ENCODE data around the gene SH3PXD2A. TPM values are rescaled to one million over a fixed set of nuclear protein-coding genes. Genes with fewer than 3 reads are reported as not detected.

SH3PXD2A gene
- total RNA-seq, 1 experiment from 2014 or later, result 54.9 TPM

DNA sequence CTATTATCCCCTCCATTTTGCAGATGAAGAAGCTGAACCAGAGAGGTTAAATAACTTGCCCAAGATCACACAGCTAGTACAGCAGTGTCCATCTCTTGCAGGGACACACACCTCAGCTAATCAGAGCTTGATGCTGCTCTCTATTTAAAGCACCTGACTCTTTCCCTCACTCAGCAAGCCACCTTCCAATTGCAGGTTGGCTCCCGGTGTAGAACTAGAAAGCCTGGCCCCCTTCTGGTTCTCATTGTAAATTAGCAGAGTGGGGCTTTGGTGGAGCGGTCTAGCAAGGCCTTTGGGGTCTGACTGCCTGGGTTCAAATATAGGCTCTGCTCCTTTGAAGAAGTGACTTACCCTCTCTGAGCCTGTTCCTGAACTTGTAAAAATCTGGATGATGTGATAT is 185.4 kb downstream of the SH3PXD2A start:
- intact Hi-C loops (cut with micrococcal nuclease; ENCODE audit: unreplicated experiment), result no loop called here
- BruUV-seq (replicated peaks), result no TSS peak
- no peaks in the 10 kb centered on the region for H3K36me3 ChIP-seq (ENCODE audit: insufficient read depth, low read length, poor library complexity, severe bottlenecking)
- H3K9me3 ChIP-seq (ENCODE audit: low read depth, low read length, poor library complexity, severe bottlenecking), result no peaks in the 10 kb centered on the region
- no peak overlapping the region for H3K27ac ChIP-seq (ENCODE audit: low read depth, low read length, poor library complexity, severe bottlenecking)
- no peaks in the 10 kb centered on the region for H3K4me1 ChIP-seq (ENCODE audit: insufficient read depth, low read length, poor library complexity, severe bottlenecking)
- ChIA-PET POLR2A (ENCODE audit: low non-redundant PET) (no interaction called here), CTCF (no interaction called here)
- H3K27me3 ChIP-seq (replicated peaks; ENCODE audit: insufficient read depth, low read depth, low read length, poor library complexity), result no peaks in the 10 kb centered on the region
- DNase-seq (ENCODE audit: low spot score), result no peak
- TF ChIP-seq, protein P1, sequence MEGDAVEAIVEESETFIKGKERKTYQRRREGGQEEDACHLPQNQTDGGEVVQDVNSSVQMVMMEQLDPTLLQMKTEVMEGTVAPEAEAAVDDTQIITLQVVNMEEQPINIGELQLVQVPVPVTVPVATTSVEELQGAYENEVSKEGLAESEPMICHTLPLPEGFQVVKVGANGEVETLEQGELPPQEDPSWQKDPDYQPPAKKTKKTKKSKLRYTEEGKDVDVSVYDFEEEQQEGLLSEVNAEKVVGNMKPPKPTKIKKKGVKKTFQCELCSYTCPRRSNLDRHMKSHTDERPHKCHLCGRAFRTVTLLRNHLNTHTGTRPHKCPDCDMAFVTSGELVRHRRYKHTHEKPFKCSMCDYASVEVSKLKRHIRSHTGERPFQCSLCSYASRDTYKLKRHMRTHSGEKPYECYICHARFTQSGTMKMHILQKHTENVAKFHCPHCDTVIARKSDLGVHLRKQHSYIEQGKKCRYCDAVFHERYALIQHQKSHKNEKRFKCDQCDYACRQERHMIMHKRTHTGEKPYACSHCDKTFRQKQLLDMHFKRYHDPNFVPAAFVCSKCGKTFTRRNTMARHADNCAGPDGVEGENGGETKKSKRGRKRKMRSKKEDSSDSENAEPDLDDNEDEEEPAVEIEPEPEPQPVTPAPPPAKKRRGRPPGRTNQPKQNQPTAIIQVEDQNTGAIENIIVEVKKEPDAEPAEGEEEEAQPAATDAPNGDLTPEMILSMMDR (conservative IDR thresholded peaks at IDR 0.05; ENCODE audit: low read depth, low read length), result no peak
- no peak for TF ChIP-seq EZH2 (IDR thresholded peaks at IDR 0.05; ENCODE audit: borderline replicate concordance, low read depth, low read length, poor library complexity, severe bottlenecking)
- no peak overlapping the region for H3K4me3 ChIP-seq (ENCODE audit: low read depth, low read length, poor library complexity, severe bottlenecking)

DNA sequence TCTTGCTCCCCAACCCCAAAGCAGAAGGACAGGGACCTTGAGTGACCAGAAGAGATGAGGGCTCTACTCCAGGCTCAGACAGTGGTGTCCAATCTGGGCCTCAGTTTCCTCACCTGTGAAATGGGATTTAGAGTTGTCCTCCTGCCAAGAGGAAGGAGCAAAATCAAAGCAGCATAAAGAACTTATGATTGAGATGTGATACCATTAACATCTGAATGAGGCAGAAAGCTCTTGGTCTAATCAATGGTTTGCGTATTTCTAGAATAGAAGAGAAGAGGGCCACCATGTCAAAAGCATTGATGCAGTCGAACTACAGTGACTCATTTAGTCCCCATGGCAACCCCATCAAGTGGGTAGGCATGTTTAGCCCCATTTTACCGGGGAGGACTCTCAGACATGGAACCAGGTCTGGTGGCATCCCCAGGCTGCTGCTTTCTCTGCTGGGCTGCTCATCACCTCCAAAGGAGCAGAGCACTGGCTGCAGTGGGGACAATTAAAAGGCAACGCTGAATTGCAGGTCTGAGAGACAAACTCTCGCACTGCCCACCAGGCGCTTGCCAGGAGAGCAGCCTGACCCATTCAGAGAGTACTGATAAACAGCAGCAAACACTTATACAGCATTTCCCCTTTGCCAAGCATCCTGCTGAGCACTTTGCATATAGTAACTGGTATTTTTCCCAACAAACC is 186.0 kb downstream of the SH3PXD2A start:
- Histone ChIP-seq H3K9me3 (ENCODE audit: low read depth, low read length, poor library complexity, severe bottlenecking) (no peaks in the 10 kb centered on the region), H3K27me3 (replicated peaks; ENCODE audit: insufficient read depth, low read depth, low read length, poor library complexity) (no peaks in the 10 kb centered on the region), H3K36me3 (ENCODE audit: insufficient read depth, low read length, poor library complexity, severe bottlenecking) (no peaks in the 10 kb centered on the region), H3K4me3 (ENCODE audit: low read depth, low read length, poor library complexity, severe bottlenecking) (no peak overlapping the region), H3K27ac (ENCODE audit: low read depth, low read length, poor library complexity, severe bottlenecking) (no peak overlapping the region), H3K4me1 (ENCODE audit: insufficient read depth, low read length, poor library complexity, severe bottlenecking) (peaks cover 1% of the 10 kb centered on the region)
- no TSS peak for BruUV-seq (replicated peaks)
- CTCF ChIA-PET, result no interaction called here
- TF ChIP-seq, protein P1 (conservative IDR thresholded peaks at IDR 0.05; ENCODE audit: low read depth, low read length), result no peak
- no peak for TF ChIP-seq EZH2 (IDR thresholded peaks at IDR 0.05; ENCODE audit: borderline replicate concordance, low read depth, low read length, poor library complexity, severe bottlenecking)
- no peak for DNase-seq (ENCODE audit: low spot score)
- POLR2A ChIA-PET (ENCODE audit: low non-redundant PET), result no interaction called here
- intact Hi-C loops (cut with micrococcal nuclease; ENCODE audit: unreplicated experiment), result no loop called here

DNA sequence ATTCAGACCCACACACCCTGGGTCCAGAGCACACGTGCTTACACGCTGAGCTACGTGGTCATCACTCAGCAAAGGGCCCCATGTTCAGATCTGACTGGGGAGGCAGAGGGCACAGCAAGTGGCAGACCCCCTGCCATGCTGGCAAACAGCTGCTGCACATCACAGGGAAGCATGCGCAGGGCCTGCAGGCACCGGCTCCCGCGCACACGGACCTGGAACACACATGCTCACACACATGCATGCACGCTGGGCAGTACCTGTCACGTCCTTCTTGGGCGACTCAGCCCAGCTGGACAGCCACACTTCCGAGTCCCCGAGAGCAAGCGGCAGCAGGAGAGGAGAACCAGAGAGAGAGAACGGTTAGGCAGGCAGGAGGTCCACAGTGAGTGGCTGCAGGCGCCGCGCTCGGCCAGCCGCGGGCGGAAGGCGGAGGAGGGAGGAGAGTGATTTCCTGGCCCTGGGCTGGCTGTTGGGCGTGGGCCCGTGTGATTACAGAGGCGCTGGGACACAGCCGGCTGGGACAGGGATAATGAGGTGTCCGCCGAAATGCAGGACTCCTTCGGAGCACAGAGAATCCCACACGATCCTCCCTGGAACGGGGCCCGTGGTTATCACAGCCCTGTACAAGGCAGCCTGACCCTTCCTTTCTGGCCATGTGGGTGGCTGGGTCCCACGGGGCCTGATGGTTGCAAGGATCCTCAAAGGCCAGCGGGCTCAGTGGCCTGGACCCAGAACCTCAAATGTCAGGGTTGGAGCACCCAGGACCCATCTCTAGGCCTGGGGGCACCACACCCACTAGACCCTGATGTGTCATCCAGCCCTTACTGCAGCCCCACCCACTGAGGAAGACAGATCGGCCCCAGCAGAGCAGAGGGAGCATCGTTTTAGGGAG is 186.8 kb downstream of the SH3PXD2A start:
- intact Hi-C loops (cut with micrococcal nuclease; ENCODE audit: unreplicated experiment), result no loop called here
- H3K27ac ChIP-seq (ENCODE audit: low read depth, low read length, poor library complexity, severe bottlenecking), result no peak overlapping the region
- ChIA-PET CTCF (no interaction called here), POLR2A (ENCODE audit: low non-redundant PET) (no interaction called here)
- H3K9me3 ChIP-seq (ENCODE audit: low read depth, low read length, poor library complexity, severe bottlenecking), result no peaks in the 10 kb centered on the region
- DNase-seq (ENCODE audit: low spot score), result no peak
- no TSS peak for BruUV-seq (replicated peaks)
- TF ChIP-seq EZH2 (IDR thresholded peaks at IDR 0.05; ENCODE audit: borderline replicate concordance, low read depth, low read length, poor library complexity, severe bottlenecking), result no peak
- TF ChIP-seq, protein P1 (conservative IDR thresholded peaks at IDR 0.05; ENCODE audit: low read depth, low read length), result no peak
- peaks cover 8% of the 10 kb centered on the region for H3K4me1 ChIP-seq (ENCODE audit: insufficient read depth, low read length, poor library complexity, severe bottlenecking)
- H3K36me3 ChIP-seq (ENCODE audit: insufficient read depth, low read length, poor library complexity, severe bottlenecking), result no peaks in the 10 kb centered on the region
- H3K4me3 ChIP-seq (ENCODE audit: low read depth, low read length, poor library complexity, severe bottlenecking), result no peak overlapping the region
- H3K27me3 ChIP-seq (replicated peaks; ENCODE audit: insufficient read depth, low read depth, low read length, poor library complexity), result no peaks in the 10 kb centered on the region
